Gastrocnemius medialis (tissue), 4 donors: ENCODE data around the gene AVP.

Source experiments
- POLR2A ChIP-seq, 2 donors: fragments of 450-650 bp; IDR thresholded peaks; one replicate each; pipeline ENCODE4 v1.6.1; 2017; ENCODE audit warnings: antibody characterized with exemption in 2 of 2, mild to moderate bottlenecking in 2 of 2, moderate library complexity in 2 of 2
- TF ChIP-seq, protein P1 (sequence below), 5 experiments: fragments of 450-650 bp in 3 of 5; fragments of 200-600 bp in 2 of 5; sonication (generic) in 2 of 5; IDR thresholded peaks in 4 of 5; conservative IDR thresholded peaks in 1 of 5; 1 replicate in 4 of 5; 2 replicates in 1 of 5; pipeline ENCODE4 v1.5.1; 2016 to 2019; ENCODE audit warnings: antibody characterized with exemption in 5 of 5, mild to moderate bottlenecking in 3 of 5, moderate library complexity in 3 of 5

DNA sequence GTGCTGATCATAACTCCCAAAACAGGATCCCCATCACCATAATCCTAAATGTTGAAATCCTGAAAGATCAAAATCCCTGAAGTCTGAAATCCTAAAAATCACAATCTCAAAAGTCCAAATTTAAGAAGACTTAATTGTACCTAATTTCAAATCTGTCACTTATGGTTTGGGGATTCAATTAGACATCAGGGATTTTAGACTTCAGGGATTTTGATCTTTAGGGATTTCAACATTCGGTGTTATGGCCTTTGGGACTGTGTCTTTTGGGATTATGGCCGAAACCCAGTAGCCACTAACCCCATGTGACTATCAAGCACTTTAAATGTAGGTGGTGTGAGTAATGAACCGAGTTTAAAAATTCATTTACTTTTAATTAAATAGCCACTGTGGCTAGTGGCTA, 21.7 kb upstream of the AVP start:
- TF ChIP-seq, protein P1, sequence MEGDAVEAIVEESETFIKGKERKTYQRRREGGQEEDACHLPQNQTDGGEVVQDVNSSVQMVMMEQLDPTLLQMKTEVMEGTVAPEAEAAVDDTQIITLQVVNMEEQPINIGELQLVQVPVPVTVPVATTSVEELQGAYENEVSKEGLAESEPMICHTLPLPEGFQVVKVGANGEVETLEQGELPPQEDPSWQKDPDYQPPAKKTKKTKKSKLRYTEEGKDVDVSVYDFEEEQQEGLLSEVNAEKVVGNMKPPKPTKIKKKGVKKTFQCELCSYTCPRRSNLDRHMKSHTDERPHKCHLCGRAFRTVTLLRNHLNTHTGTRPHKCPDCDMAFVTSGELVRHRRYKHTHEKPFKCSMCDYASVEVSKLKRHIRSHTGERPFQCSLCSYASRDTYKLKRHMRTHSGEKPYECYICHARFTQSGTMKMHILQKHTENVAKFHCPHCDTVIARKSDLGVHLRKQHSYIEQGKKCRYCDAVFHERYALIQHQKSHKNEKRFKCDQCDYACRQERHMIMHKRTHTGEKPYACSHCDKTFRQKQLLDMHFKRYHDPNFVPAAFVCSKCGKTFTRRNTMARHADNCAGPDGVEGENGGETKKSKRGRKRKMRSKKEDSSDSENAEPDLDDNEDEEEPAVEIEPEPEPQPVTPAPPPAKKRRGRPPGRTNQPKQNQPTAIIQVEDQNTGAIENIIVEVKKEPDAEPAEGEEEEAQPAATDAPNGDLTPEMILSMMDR (IDR thresholded peaks at IDR 0.05 in 4 of 5, conservative IDR thresholded peaks at IDR 0.05 in 1 of 5), result no peak
- no peak for TF ChIP-seq POLR2A (IDR thresholded peaks at IDR 0.05)
